Panc1 (cell line): Measurements from ENCODE around the gene IGSF3. TPM values are rescaled to one million over a fixed set of nuclear protein-coding genes. Genes with fewer than 3 reads are reported as not detected.

ENCODE experiments used
- ATAC-seq: fragments of 200-7000 bp; cut with Tn5 transposase; 2 replicates; pipeline ENCODE4 v1.9.1; 2020; ENCODE audit warnings: mild to moderate bottlenecking, moderate library complexity
- BruUV-seq: library from RNA; stranded (reverse); fragments of 400-500 nt; replicated peaks from 2 replicates; lab custom pipeline; 2021; lab: Mats Ljungman, UMichigan
- CTCF ChIA-PET: fragments of 300-600 bp; sonication (Branson Sonifier 250); formaldehyde crosslinking; loops from one replicate; lab custom pipeline; 2022; ENCODE audit warnings: antibody characterized with exemption; lab: Charles Lee
- POLR2A ChIA-PET: fragments of 300-600 bp; sonication (Branson Sonifier 250); formaldehyde crosslinking; loops from one replicate; lab custom pipeline; 2022; ENCODE audit warnings: antibody characterized with exemption; lab: Charles Lee
- DNase-seq: peaks from one replicate; pipeline ENCODE4 v3.0.0-alpha.2; 2010; ENCODE audit warnings: low read depth, low spot score
- H3K27ac ChIP-seq: 2 replicates; pipeline ENCODE4 v1.5.1; 2011; ENCODE audit warnings: mild to moderate bottlenecking, low read length, inconsistent platforms
- H3K27me3 ChIP-seq: fragments of 200-500 bp; sonication (Bioruptor generic); 2 replicates; pipeline ENCODE4 v1.6.0; 2014; ENCODE audit warnings: low read length, inconsistent platforms; ENCODE audit not compliant: control insufficient read depth, insufficient read depth
- H3K36me3 ChIP-seq: fragments of 200-500 bp; sonication (Bioruptor generic); 2 replicates; pipeline ENCODE4 v1.5.1; 2014; ENCODE audit warnings: inconsistent platforms, mild to moderate bottlenecking, low read length, moderate library complexity; ENCODE audit not compliant: control insufficient read depth, insufficient read depth
- H3K4me1 ChIP-seq: 2 replicates; pipeline ENCODE4 v1.5.1; 2011; ENCODE audit warnings: inconsistent platforms, mild to moderate bottlenecking, low read length, moderate library complexity; ENCODE audit not compliant: control insufficient read depth, insufficient read depth
- H3K4me3 ChIP-seq, 2 experiments: 2 replicates each; pipeline ENCODE4 v1.5.1; 2011 to 2012; ENCODE audit warnings: low read depth in 2 of 2, low read length in 2 of 2, mild to moderate bottlenecking in 2 of 2, inconsistent platforms in 1 of 2, moderate library complexity in 1 of 2
- H3K9me3 ChIP-seq: fragments of 200-500 bp; sonication (Bioruptor generic); 2 replicates; pipeline ENCODE4 v1.5.1; 2014; ENCODE audit warnings: low read depth, mild to moderate bottlenecking, inconsistent platforms, low read length, moderate library complexity; ENCODE audit not compliant: control insufficient read depth, insufficient read depth
- POLR2AphosphoS5 ChIP-seq: IDR thresholded peaks from 2 replicates; pipeline ENCODE4 v1.6.1; 2012; ENCODE audit warnings: mild to moderate bottlenecking, low read depth, low read length, moderate library complexity
- SIN3A ChIP-seq: IDR thresholded peaks from 2 replicates; pipeline ENCODE4 v1.6.1; 2012; ENCODE audit warnings: low read depth, mild to moderate bottlenecking, low read length, moderate library complexity, borderline replicate concordance; ENCODE audit not compliant: insufficient read depth
- TCF7L2 ChIP-seq: IDR thresholded peaks from 2 replicates; pipeline ENCODE4 v1.6.1; 2011; ENCODE audit warnings: mild to moderate bottlenecking, low read depth, low read length, inconsistent platforms
- in situ Hi-C: cut with HindIII; loops from 2 replicates; pipeline ENCODE4 v1.10.0; 2016; ENCODE audit warnings: low sequenced_read_pairs, low pct_unique_long_range_greater_than_20kb
- intact Hi-C: fragments of 100-400 bp; cut with micrococcal nuclease; formaldehyde crosslinking; loops from one replicate; pipeline ENCODE4 v1.10.0; 2022; ENCODE audit not compliant: unreplicated experiment
- total RNA-seq: library from RNA; stranded (reverse); gene quantifications from one replicate; pipeline ENCODE4 v1.2.1, GENCODE V29; 2021; ENCODE audit not compliant: unreplicated experiment
- TF ChIP-seq, protein P1 (sequence below), 2 experiments: IDR thresholded peaks; 2 replicates each; pipeline ENCODE4 v1.6.1; 2011 to 2012; ENCODE audit warnings: low read depth in 2 of 2, control low read depth in 1 of 2, low read length in 1 of 2, mild to moderate bottlenecking in 1 of 2, moderate library complexity in 1 of 2; ENCODE audit not compliant: insufficient read depth in 1 of 2
- TF ChIP-seq, protein P2 (sequence below): fragments of 450-650 bp; IDR thresholded peaks from 2 replicates; pipeline ENCODE4 v1.5.1; 2017; ENCODE audit warnings: mild to moderate bottlenecking

The IGSF3 gene
- total RNA-seq, 1 experiment from 2014 or later, result 9.3 TPM

DNA sequence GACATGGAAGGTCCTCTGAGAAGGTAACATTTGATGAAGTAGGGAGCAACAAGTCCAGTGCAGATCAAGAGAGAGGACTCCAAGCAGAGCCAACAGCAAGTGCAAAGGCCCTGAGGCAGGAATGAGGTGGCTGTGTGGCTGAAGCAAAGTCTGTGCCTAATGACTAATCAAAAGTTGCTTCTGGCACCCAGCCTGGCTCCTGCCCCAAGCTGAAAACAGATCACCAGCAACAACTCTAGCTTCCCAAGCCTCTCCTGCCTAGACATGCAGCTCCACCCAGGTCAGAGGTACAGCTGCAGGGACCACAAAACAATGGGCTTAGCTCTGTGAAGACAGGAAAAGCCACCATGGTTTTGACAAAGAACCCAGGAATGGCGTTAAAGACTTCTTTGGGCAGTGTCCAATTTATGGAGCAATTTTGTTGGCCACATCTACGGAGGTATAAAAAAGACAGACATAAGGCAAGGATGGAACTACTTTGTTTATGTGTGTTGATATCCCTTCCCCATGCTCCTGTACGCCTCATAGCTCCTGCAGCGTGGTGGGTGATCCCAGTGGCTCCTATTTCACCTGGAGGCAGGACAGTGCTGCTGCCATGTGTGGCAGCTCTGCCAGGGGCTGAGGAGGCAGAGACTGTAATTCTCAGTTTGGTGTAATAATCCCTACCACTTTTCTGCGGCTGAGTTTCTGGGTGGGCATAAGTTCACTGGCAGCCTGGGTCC lies 26.4 kb upstream of the IGSF3 start:
- Histone ChIP-seq H3K9me3 (no peaks in the 10 kb centered on the region), H3K36me3 (no peaks in the 10 kb centered on the region), H3K27me3 (no peaks in the 10 kb centered on the region), H3K27ac (no peak overlapping the region), H3K4me1 (no peaks in the 10 kb centered on the region), H3K4me3 (no peak overlapping the region)
- POLR2A ChIA-PET, result no interaction called here
- no peak for ATAC-seq
- in situ Hi-C loops, result no loop called here
- no TSS peak for BruUV-seq
- TF ChIP-seq, protein P1, sequence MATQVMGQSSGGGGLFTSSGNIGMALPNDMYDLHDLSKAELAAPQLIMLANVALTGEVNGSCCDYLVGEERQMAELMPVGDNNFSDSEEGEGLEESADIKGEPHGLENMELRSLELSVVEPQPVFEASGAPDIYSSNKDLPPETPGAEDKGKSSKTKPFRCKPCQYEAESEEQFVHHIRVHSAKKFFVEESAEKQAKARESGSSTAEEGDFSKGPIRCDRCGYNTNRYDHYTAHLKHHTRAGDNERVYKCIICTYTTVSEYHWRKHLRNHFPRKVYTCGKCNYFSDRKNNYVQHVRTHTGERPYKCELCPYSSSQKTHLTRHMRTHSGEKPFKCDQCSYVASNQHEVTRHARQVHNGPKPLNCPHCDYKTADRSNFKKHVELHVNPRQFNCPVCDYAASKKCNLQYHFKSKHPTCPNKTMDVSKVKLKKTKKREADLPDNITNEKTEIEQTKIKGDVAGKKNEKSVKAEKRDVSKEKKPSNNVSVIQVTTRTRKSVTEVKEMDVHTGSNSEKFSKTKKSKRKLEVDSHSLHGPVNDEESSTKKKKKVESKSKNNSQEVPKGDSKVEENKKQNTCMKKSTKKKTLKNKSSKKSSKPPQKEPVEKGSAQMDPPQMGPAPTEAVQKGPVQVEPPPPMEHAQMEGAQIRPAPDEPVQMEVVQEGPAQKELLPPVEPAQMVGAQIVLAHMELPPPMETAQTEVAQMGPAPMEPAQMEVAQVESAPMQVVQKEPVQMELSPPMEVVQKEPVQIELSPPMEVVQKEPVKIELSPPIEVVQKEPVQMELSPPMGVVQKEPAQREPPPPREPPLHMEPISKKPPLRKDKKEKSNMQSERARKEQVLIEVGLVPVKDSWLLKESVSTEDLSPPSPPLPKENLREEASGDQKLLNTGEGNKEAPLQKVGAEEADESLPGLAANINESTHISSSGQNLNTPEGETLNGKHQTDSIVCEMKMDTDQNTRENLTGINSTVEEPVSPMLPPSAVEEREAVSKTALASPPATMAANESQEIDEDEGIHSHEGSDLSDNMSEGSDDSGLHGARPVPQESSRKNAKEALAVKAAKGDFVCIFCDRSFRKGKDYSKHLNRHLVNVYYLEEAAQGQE (IDR thresholded peaks at IDR 0.05; ENCODE audit: insufficient read depth in 1 of 2, low read depth in 2 of 2, low read length in 1 of 2), result no peak
- TF ChIP-seq, protein P2, sequence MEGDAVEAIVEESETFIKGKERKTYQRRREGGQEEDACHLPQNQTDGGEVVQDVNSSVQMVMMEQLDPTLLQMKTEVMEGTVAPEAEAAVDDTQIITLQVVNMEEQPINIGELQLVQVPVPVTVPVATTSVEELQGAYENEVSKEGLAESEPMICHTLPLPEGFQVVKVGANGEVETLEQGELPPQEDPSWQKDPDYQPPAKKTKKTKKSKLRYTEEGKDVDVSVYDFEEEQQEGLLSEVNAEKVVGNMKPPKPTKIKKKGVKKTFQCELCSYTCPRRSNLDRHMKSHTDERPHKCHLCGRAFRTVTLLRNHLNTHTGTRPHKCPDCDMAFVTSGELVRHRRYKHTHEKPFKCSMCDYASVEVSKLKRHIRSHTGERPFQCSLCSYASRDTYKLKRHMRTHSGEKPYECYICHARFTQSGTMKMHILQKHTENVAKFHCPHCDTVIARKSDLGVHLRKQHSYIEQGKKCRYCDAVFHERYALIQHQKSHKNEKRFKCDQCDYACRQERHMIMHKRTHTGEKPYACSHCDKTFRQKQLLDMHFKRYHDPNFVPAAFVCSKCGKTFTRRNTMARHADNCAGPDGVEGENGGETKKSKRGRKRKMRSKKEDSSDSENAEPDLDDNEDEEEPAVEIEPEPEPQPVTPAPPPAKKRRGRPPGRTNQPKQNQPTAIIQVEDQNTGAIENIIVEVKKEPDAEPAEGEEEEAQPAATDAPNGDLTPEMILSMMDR, result no peak
- TF ChIP-seq POLR2AphosphoS5 (no peak), SIN3A (no peak), TCF7L2 (no peak)
- CTCF ChIA-PET, result no interaction called here
- no peak for DNase-seq
- intact Hi-C loops, result no loop called here

DNA sequence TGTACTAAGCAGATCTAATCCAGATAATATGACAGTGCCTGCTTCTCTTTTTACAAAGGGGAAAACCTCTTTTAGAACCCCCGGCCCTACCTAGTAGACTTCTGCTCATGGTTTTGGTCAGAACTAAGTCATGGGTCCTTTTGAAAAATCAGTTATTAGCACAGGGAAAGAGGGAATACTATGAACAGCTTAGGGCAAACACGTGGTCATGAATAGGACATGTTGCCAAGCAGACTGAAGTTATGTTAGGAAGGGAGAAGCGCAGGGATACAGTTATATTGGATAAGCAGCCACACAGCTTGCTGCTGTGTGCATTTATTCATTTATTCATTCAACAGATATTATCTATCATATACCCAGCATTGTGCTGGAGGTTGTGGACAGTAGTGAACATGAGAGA lies 25.3 kb upstream of the IGSF3 start:
- Histone ChIP-seq H3K4me1 (no peaks in the 10 kb centered on the region), H3K36me3 (no peaks in the 10 kb centered on the region), H3K9me3 (no peaks in the 10 kb centered on the region), H3K27ac (no peak overlapping the region), H3K4me3 (no peak overlapping the region), H3K27me3 (no peaks in the 10 kb centered on the region)
- POLR2A ChIA-PET, result no interaction called here
- CTCF ChIA-PET, result interaction anchor here (0.5 kb wide), 1 partner anchor 317 kb away, joined by 3 read pairs; no protein-coding TSS in a partner anchor
- no peak for TF ChIP-seq POLR2AphosphoS5
- TF ChIP-seq, protein P2, result no peak
- no peak for TF ChIP-seq TCF7L2
- TF ChIP-seq SIN3A, result no peak
- TF ChIP-seq, protein P1 (IDR thresholded peaks at IDR 0.05; ENCODE audit: insufficient read depth in 1 of 2, low read depth in 2 of 2, low read length in 1 of 2), result no peak
- in situ Hi-C loops (no loop called here), intact Hi-C loops (no loop called here)
- no TSS peak for BruUV-seq
- DNase-seq, result no peak
- no peak for ATAC-seq
